ENCODE measurements around the gene SDCCAG8.

The SDCCAG8 gene

DNA sequence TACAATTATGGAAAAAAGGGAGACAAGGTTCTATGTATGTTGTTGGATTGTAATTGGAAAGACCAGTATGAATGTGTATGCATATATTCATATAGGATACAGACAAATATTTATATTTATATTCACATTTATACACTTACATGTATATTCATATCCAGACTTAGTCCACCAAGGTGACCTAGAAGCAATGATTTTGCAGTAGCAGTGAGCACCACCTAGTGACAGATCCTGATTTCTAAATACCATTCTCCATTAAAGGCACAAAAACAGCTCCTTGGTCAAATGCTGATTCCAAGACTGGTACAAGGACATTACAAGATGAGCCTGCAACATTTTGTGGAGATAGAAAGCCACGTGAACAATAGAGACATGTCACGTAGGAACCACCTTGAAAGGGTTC, 153.4 kb downstream of the SDCCAG8 start:
- no peak for DNase-seq (ENCODE audit: low read depth)
- H3K4me3 ChIP-seq (ENCODE audit: control insufficient read depth, low read depth, low read length) = no peak overlapping the region
- TF ChIP-seq, protein P1, sequence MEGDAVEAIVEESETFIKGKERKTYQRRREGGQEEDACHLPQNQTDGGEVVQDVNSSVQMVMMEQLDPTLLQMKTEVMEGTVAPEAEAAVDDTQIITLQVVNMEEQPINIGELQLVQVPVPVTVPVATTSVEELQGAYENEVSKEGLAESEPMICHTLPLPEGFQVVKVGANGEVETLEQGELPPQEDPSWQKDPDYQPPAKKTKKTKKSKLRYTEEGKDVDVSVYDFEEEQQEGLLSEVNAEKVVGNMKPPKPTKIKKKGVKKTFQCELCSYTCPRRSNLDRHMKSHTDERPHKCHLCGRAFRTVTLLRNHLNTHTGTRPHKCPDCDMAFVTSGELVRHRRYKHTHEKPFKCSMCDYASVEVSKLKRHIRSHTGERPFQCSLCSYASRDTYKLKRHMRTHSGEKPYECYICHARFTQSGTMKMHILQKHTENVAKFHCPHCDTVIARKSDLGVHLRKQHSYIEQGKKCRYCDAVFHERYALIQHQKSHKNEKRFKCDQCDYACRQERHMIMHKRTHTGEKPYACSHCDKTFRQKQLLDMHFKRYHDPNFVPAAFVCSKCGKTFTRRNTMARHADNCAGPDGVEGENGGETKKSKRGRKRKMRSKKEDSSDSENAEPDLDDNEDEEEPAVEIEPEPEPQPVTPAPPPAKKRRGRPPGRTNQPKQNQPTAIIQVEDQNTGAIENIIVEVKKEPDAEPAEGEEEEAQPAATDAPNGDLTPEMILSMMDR (IDR thresholded peaks at IDR 0.05; ENCODE audit: control insufficient read depth, insufficient read depth, low read depth, low read length, missing control alignments) = peak; percentile 15

DNA sequence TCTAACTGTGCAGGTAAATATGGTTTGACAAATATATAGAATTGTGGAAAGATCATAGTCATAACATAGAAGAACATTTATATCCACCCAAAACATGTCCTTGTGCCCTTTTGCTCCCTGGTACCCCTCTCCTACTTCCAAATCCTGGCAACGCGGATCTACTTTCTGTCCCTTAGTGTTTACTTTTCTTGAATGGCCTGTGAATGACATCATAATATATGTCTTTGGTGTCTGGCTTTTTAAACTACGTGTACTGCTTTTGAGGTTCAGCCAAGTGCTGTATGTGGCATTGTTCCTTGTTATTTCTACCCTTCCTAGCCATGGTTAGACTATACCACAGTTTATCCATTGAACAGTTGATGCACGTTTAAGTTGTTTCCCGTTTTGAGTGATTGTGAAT, 155.6 kb downstream of the SDCCAG8 start:
- no peak for DNase-seq (ENCODE audit: low read depth)
- no peak overlapping the region for H3K4me3 ChIP-seq (ENCODE audit: control insufficient read depth, low read depth, low read length)
- TF ChIP-seq, protein P1 (IDR thresholded peaks at IDR 0.05; ENCODE audit: control insufficient read depth, insufficient read depth, low read depth, low read length, missing control alignments) = no peak

DNA sequence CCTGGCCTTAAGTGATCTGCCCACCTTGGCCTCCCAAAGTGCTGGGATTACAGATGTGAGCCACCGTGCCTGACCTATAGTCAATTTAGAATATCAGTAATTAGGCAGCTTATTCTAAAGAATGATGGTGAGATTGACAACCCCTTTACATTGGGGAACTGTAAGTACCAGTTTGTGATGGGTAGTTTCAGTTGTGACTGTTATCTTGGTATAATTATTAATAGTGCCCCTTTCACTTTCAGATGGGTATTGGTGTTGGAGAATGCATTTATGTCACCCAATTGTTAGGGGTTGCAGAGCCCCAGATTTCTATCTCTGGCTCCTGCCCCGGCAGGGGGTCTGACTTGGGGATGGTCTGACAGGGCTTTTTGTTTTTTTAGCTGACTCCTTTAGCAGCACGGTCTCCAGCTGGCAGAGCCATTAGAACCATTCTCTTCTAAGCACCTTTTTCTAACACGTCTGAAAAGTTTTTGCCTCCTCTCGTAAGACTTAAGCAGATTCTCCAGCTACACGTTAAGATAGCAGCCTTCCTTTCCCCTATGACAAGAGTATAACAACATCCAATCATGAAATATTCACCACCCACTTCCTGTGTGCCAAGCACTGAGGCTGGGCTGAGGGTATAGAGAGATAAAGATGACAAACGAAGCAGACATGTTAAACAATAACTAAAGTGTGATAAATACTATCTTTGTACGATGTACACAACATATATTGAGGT, 157.8 kb downstream of the SDCCAG8 start:
- no peak for DNase-seq (ENCODE audit: low read depth)
- TF ChIP-seq, protein P1 (IDR thresholded peaks at IDR 0.05; ENCODE audit: control insufficient read depth, insufficient read depth, low read depth, low read length, missing control alignments) = no peak
- H3K4me3 ChIP-seq (ENCODE audit: control insufficient read depth, low read depth, low read length) = no peak overlapping the region

DNA sequence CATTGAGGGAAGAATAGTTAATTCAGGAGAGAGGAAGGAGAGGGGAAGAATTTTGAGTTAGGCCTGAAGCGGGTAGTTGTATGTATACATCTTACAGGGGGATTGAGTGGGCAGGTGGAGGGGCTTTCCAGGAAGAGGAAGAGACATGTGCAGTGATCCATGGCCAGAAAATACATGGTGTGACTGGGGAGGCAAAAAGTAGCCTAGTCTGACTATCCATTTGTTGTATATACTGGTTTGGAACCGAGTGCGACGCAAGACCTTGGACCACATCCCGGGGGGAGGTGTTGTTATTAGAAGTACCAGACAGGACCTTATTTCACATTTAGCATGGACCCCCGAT, 158.3 kb downstream of the SDCCAG8 start:
- no peak overlapping the region for H3K4me3 ChIP-seq (ENCODE audit: control insufficient read depth, low read depth, low read length)
- TF ChIP-seq, protein P1 (IDR thresholded peaks at IDR 0.05; ENCODE audit: control insufficient read depth, insufficient read depth, low read depth, low read length, missing control alignments) = no peak
- DNase-seq (ENCODE audit: low read depth) = no peak

DNA sequence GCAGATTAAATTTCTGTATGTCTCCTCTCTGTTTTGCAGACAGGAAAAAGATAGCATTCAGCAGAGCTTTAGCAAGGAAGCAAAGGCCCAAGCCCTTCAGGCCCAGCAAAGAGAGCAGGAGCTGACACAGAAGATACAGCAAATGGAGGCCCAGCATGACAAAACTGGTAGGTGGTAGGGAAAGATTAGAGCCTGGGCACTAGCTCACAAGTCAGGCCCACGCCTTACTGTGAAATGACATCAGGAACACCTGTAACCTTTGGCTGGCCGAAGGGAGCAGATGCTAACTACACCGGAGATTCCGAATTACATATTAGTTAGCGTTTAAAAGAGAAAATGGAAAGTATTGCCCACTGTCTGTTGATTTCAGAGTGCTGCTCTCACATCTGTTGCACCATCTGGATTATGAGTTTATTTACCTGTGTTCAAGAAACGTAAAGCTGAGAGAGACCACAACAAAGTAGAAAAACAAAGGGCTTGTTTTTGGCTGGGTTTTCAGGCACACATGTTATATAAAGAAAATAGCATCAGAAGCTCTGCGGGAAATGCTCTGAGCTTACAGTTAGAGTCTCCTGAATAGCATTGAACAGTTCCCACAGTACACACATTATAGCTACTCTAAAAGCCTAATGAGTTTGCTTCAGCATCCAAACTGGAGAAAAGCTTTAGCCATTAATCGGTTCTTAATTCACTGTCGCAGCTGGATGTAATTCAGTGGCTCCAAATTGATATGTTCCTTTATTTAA, 160.0 kb downstream of the SDCCAG8 start:
- TF ChIP-seq, protein P1 (IDR thresholded peaks at IDR 0.05; ENCODE audit: control insufficient read depth, insufficient read depth, low read depth, low read length, missing control alignments) = no peak
- H3K4me3 ChIP-seq (ENCODE audit: control insufficient read depth, low read depth, low read length) = no peak overlapping the region
- no peak for DNase-seq (ENCODE audit: low read depth)

DNA sequence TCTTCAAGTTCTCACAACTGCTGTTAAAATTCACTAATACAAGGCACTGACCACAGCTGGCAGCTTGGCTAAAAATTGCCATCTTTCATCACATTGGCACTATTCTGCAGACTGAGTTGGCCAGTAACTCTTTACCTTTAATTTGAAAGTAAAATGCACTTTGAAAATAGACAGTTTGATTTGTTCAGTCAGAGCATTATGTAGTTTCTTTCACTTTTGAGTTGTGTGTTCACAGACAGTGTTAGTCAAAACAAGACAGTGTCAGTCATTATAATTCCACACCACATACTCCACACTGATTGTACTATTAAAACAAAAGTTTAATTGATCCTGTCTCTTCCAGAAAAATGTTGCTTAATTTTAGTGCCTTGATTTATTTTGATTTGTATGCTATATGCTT, 160.7 kb downstream of the SDCCAG8 start:
- no peak for DNase-seq (ENCODE audit: low read depth)
- TF ChIP-seq, protein P1 (IDR thresholded peaks at IDR 0.05; ENCODE audit: control insufficient read depth, insufficient read depth, low read depth, low read length, missing control alignments) = no peak
- no peak overlapping the region for H3K4me3 ChIP-seq (ENCODE audit: control insufficient read depth, low read depth, low read length)
